IPS DF 6.9 (cell line): ENCODE data around the gene SFRP5.

ENCODE experiments used
- DNase-seq: peaks from one replicate; pipeline ENCODE4 v3.0.0-alpha.2; 2013; ENCODE audit warnings: low read depth, low spot score
- H3K27ac ChIP-seq: one replicate; pipeline ENCODE4 v1.5.1; 2013; ENCODE audit warnings: low read length, control low read depth
- H3K27me3 ChIP-seq: 2 replicates; pipeline ENCODE4 v1.6.1; 2013; ENCODE audit warnings: mild to moderate bottlenecking, low read length; ENCODE audit not compliant: control insufficient read depth, insufficient read depth
- H3K36me3 ChIP-seq: 2 replicates; pipeline ENCODE4 v1.6.1; 2013; ENCODE audit warnings: low read length; ENCODE audit not compliant: control insufficient read depth, insufficient read depth
- H3K4me1 ChIP-seq: 2 replicates; pipeline ENCODE4 v1.6.1; 2013; ENCODE audit warnings: low read length; ENCODE audit not compliant: control insufficient read depth, insufficient read depth
- H3K4me3 ChIP-seq: 2 replicates; pipeline ENCODE4 v1.5.1; 2013; ENCODE audit warnings: mild to moderate bottlenecking, low read length
- H3K9me3 ChIP-seq: 2 replicates; pipeline ENCODE4 v1.6.1; 2013; ENCODE audit warnings: low read length, inconsistent platforms; ENCODE audit not compliant: control insufficient read depth, insufficient read depth
- WGBS: extraction: QIAGEN DNeasy Blood & Tissue Kit; methylation state at CpG from one replicate; pipeline ENCODE4 v1.1.7; 2013; ENCODE audit warnings: mixed read lengths, missing lambda C conversion rate; ENCODE audit not compliant: insufficient read length, insufficient coverage; 5-methylcytosine and 5-hydroxymethylcytosine counted together

The SFRP5 gene

GRCh38 chr10:97736902-97737769, 34.7 kb downstream of the SFRP5 start, which contains the start of gene ZFYVE27:
Gene ZFYVE27 (plus strand): TSS chr10:97737128. CDS start chr10:97738478, 1,350 bp downstream.
- Histone ChIP-seq H3K36me3 (no peaks in the 10 kb centered on the region), H3K27ac (no peak within 1 kb of the TSS), H3K4me3 (peak within 1 kb of the TSS; percentile 83), H3K9me3 (no peaks in the 10 kb centered on the region), H3K4me1 (no peaks in the 10 kb centered on the region; the same call in 1 of the 2 replicates), H3K27me3 (peaks cover 13% of the 10 kb centered on the region)
- no CpG with 5 or more reads among the region's 72 CpGs for WGBS
- no peak for DNase-seq

GRCh38 chr10:97736403-97736901, 35.3 kb downstream of the SFRP5 start:
- Histone ChIP-seq H3K27me3 (peaks cover 13% of the 10 kb centered on the region), H3K4me3 (no peak overlapping the region), H3K4me1 (no peaks in the 10 kb centered on the region; the same call in 1 of the 2 replicates), H3K36me3 (no peaks in the 10 kb centered on the region), H3K9me3 (no peaks in the 10 kb centered on the region), H3K27ac (no peak overlapping the region)
- no peak for DNase-seq
- WGBS = no CpG with 5 or more reads among the region's 13 CpGs

GRCh38 chr10:97734021-97734420, 37.8 kb downstream of the SFRP5 start:
- no CpG with 5 or more reads among the region's 6 CpGs for WGBS
- Histone ChIP-seq H3K4me3 (no peak overlapping the region), H3K4me1 (no peaks in the 10 kb centered on the region; the same call in 1 of the 2 replicates), H3K9me3 (no peaks in the 10 kb centered on the region), H3K27ac (no peak overlapping the region), H3K27me3 (peaks cover 13% of the 10 kb centered on the region), H3K36me3 (no peaks in the 10 kb centered on the region)
- DNase-seq = no peak

- WGBS = no CpG with 5 or more reads among the region's 5 CpGs
- Histone ChIP-seq H3K4me3 (no peak overlapping the region), H3K4me1 (no peaks in the 10 kb centered on the region; the same call in 1 of the 2 replicates), H3K36me3 (no peaks in the 10 kb centered on the region), H3K9me3 (no peaks in the 10 kb centered on the region), H3K27ac (no peak overlapping the region), H3K27me3 (peaks cover 13% of the 10 kb centered on the region)
- no peak for DNase-seq
Observed at GRCh38 chr10:97733256-97733655, 38.5 kb downstream of the SFRP5 start.

DNA sequence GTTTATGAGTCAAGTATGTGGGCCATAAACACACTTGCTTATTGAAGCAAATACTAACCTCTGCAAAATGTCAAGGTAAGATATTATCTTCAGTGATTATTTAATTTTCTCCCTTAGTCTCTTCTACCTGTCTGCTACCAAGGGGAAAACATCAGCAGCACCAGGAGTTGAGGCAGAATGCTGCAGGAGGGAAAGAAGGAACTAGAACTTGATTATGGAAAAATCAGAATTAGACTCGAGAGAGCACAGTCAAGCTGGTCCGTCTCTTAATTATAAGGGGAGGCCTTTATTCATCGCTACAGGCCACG, 39.8 kb downstream of the SFRP5 start:
- Histone ChIP-seq H3K9me3 (no peaks in the 10 kb centered on the region), H3K4me3 (no peak overlapping the region), H3K27ac (no peak overlapping the region), H3K36me3 (no peaks in the 10 kb centered on the region), H3K4me1 (no peaks in the 10 kb centered on the region; the same call in 1 of the 2 replicates), H3K27me3 (peaks cover 13% of the 10 kb centered on the region)
- WGBS = no CpG with 5 or more reads among the region's 4 CpGs
- DNase-seq = no peak

DNA sequence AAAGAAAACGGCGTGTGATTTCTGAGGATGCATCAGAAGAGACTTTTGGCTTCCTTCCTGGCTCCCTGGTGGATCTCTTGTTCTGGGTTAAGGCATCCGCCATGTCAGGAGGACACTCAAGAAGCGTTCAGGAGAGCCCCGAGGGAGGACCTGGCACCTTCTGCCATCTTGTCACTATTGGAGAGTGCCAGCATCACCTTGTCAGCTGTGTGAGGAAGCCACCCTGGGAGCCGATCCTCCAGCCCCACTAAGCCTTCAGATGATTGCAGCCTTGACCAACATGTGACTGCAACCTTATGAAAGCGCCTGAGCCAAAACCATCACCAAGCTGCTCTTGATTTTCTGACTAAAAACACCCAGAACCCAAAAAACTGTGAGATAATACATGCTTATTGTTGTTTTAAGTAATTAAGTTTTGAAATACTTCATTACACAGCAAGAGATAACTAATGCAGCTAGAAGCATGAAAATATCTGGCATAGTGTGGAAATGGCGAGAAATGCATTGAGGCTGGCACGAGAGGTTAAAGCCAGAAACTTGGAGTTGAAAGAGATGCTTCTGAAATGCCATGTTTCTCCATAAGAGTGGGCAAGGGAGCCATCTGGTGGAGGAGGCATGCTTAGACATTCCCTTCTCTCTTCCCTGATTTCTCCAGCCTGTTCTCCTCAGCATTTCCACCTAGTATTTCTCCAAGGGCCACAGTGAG, 40.3 kb downstream of the SFRP5 start:
- no peak for DNase-seq

GRCh38 chr10:97729014-97729413, 42.8 kb downstream of the SFRP5 start:
- Histone ChIP-seq H3K36me3 (no peaks in the 10 kb centered on the region), H3K4me1 (no peaks in the 10 kb centered on the region; the same call in 1 of the 2 replicates), H3K27ac (no peak overlapping the region), H3K9me3 (no peaks in the 10 kb centered on the region), H3K27me3 (no peaks in the 10 kb centered on the region), H3K4me3 (no peak overlapping the region)
- no peak for DNase-seq
- no CpG with 5 or more reads among the region's 5 CpGs for WGBS

More for the DNA sequence above, 40.3 kb downstream of the SFRP5 start:
- Histone ChIP-seq H3K9me3 (no peaks in the 10 kb centered on the region), H3K27me3 (peaks cover 13% of the 10 kb centered on the region), H3K27ac (no peak overlapping the region), H3K36me3 (no peaks in the 10 kb centered on the region), H3K4me1 (no peaks in the 10 kb centered on the region; the same call in 1 of the 2 replicates), H3K4me3 (no peak overlapping the region)
- WGBS = no CpG with 5 or more reads among the region's 9 CpGs

DNA sequence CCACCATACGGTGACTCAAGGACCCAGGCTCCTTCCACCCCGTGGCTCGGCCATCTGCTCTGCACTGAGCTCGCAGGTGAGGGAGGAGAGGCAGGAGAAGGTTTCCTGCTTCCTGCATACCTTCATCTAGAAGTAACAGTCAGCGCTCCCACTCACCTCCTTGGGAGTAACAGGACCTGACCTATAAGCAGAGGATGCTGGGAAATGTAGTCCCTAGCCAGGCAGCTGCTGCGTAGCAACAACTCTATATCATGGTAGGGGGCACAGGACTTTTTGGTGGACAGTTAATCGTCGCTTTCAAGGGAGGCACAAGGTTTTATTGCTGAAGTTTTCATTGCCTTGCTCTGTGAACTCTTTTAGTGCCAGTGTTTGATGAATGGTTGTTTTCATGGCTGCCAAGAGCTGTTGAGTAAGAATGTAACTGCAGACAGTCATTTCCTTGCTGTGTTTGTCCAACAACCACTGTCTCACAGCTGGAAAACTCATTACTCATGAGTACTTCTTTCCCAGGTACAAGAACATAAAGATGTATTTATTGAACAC, 45.1 kb downstream of the SFRP5 start:
- no peaks in the 10 kb centered on the region for H3K9me3 ChIP-seq
- H3K27me3 ChIP-seq = no peaks in the 10 kb centered on the region
- no peak overlapping the region for H3K4me3 ChIP-seq
- WGBS = no CpG with 5 or more reads among the region's 8 CpGs
- no peaks in the 10 kb centered on the region for H3K36me3 ChIP-seq
- no peak for DNase-seq
- H3K27ac ChIP-seq = no peak overlapping the region
- no peaks in the 10 kb centered on the region for H3K4me1 ChIP-seq

- no peak for DNase-seq
Observed at GRCh38 chr10:97724341-97724941, 47.4 kb downstream of the SFRP5 start.

GRCh38 chr10:97723001-97723400, 48.8 kb downstream of the SFRP5 start:
- Histone ChIP-seq H3K4me1 (peaks cover 4% of the 10 kb centered on the region), H3K9me3 (no peaks in the 10 kb centered on the region), H3K27me3 (no peaks in the 10 kb centered on the region), H3K4me3 (no peak overlapping the region), H3K27ac (no peak overlapping the region), H3K36me3 (no peaks in the 10 kb centered on the region)
- no peak for DNase-seq
- no CpG with 5 or more reads among the region's 3 CpGs for WGBS

More at GRCh38 chr10:97724341-97724941, 47.4 kb downstream of the SFRP5 start:
- Histone ChIP-seq H3K4me3 (no peak overlapping the region), H3K4me1 (no peaks in the 10 kb centered on the region), H3K36me3 (no peaks in the 10 kb centered on the region), H3K9me3 (no peaks in the 10 kb centered on the region), H3K27ac (no peak overlapping the region), H3K27me3 (no peaks in the 10 kb centered on the region)
- WGBS = no CpG with 5 or more reads among the region's 5 CpGs
